T-cell (primary cell): ENCODE measurements around the gene KSR2. TPM values are rescaled to one million over a fixed set of nuclear protein-coding genes. Genes with fewer than 3 reads are reported as not detected.

Experiments
- ATAC-seq, 4 experiments: fragments of 200-7000 bp in 3 of 4; fragments of 150-1000 bp in 1 of 4; cut with Tn5 transposase; replicated peaks in 1 of 4; 1 replicate in 3 of 4; 2 replicates in 1 of 4; pipeline ENCODE4 v1.10.0; 2021; ENCODE audit warnings: moderate library complexity in 3 of 4, mild to moderate bottlenecking in 2 of 4, moderate number of reproducible peaks in 1 of 4
- CTCF ChIA-PET, 2 donors: fragments of 300-600 bp; sonication (Branson Sonifier 250); formaldehyde crosslinking; loops; one replicate each; lab custom pipeline; 2022; ENCODE audit warnings: antibody characterized with exemption in 2 of 2; lab: Charles Lee
- POLR2A ChIA-PET, 2 donors: fragments of 300-600 bp; sonication (Branson Sonifier 250); formaldehyde crosslinking; loops; one replicate each; lab custom pipeline; 2022; ENCODE audit warnings: antibody characterized with exemption in 2 of 2; lab: Charles Lee
- DNase-seq, 35 experiments: peaks; one replicate each; pipeline versions ENCODE4 v3.0.0 to v3.0.0-alpha.2; 2013 to 2023
- H3K27ac ChIP-seq: one replicate; pipeline ENCODE4 v1.5.1; 2013; ENCODE audit warnings: low read length
- H3K27me3 ChIP-seq, 2 experiments: replicated peaks in 1 of 2; 1 replicate in 1 of 2; 2 replicates in 1 of 2; pipeline versions ENCODE4 v1.6.1 to v1.7.0; 2013; ENCODE audit warnings: low read length in 1 of 2, mixed read lengths in 1 of 2; ENCODE audit not compliant: control insufficient read depth in 2 of 2, insufficient read depth in 2 of 2; ENCODE audit errors: extremely low read depth in 1 of 2
- H3K36me3 ChIP-seq, 2 donors: 1 replicate in 1 of 2; 2 replicates in 1 of 2; pipeline versions ENCODE4 v1.6.1 to v1.7.0; 2013; ENCODE audit warnings: low read length in 1 of 2; ENCODE audit not compliant: control insufficient read depth in 2 of 2, insufficient read depth in 1 of 2; ENCODE audit errors: extremely low read depth in 1 of 2
- H3K4me1 ChIP-seq, 2 experiments: 1 replicate in 1 of 2; 2 replicates in 1 of 2; pipeline versions ENCODE4 v1.6.1 to v1.7.0; 2013; ENCODE audit warnings: low read length in 2 of 2, mixed read lengths in 1 of 2; ENCODE audit not compliant: insufficient read depth in 2 of 2, control insufficient read depth in 1 of 2; ENCODE audit errors: extremely low read depth in 1 of 2
- H3K4me3 ChIP-seq, 2 donors: 1 replicate in 1 of 2; 2 replicates in 1 of 2; pipeline versions ENCODE4 v1.5.1 to v1.7.0; 2013; ENCODE audit warnings: mild to moderate bottlenecking in 2 of 2, low read length in 1 of 2, moderate library complexity in 1 of 2; ENCODE audit not compliant: control insufficient read depth in 1 of 2; ENCODE audit errors: extremely low read depth in 1 of 2
- H3K9me3 ChIP-seq: 2 replicates; pipeline ENCODE4 v1.7.0; 2013
- H3K27ac Mint-ChIP-seq, 2 donors: one replicate each; pipeline ENCODE4 v1.8.0; 2020 to 2021; ENCODE audit warnings: mild to moderate bottlenecking in 2 of 2, mixed read lengths in 2 of 2
- H3K27me3 Mint-ChIP-seq, 2 donors: one replicate each; pipeline ENCODE4 v1.8.0; 2021 to 2022; ENCODE audit warnings: mixed read lengths in 2 of 2
- H3K36me3 Mint-ChIP-seq: one replicate; pipeline ENCODE4 v1.8.0; 2021; ENCODE audit warnings: mixed read lengths
- H3K4me1 Mint-ChIP-seq, 3 donors: one replicate each; pipeline ENCODE4 v1.8.0; 2020 to 2022; ENCODE audit warnings: mixed read lengths in 3 of 3, mild to moderate bottlenecking in 1 of 3
- H3K4me3 Mint-ChIP-seq, 3 donors: one replicate each; pipeline ENCODE4 v1.8.0; 2020 to 2022; ENCODE audit warnings: mild to moderate bottlenecking in 3 of 3, mixed read lengths in 3 of 3, moderate library complexity in 3 of 3
- H3K9me3 Mint-ChIP-seq, 3 donors: one replicate each; pipeline ENCODE4 v1.8.0; 2020 to 2022; ENCODE audit warnings: mixed read lengths in 3 of 3
- WGBS: methylation state at CpG from one replicate; pipeline ENCODE4 v1.1.5; 2013; ENCODE audit warnings: missing lambda C conversion rate; ENCODE audit not compliant: insufficient coverage; 5-methylcytosine and 5-hydroxymethylcytosine counted together
- total RNA-seq, 35 experiments: library from RNA in 6 of 35; stranded (reverse) in 6 of 35; fragments of 120-200 nt in 1 of 35; gene quantifications; one replicate each; pipeline versions ENCODE4 v1.2.1 to v1.2.4 and lab custom pipeline; 2013 to 2026

KSR2 gene
- total RNA-seq, 5 donors from 2014 or later (not counting 1 experiment from before 2014, with no cell fraction given), result 0.03 to 0.10 (median 0.06) TPM

DNA sequence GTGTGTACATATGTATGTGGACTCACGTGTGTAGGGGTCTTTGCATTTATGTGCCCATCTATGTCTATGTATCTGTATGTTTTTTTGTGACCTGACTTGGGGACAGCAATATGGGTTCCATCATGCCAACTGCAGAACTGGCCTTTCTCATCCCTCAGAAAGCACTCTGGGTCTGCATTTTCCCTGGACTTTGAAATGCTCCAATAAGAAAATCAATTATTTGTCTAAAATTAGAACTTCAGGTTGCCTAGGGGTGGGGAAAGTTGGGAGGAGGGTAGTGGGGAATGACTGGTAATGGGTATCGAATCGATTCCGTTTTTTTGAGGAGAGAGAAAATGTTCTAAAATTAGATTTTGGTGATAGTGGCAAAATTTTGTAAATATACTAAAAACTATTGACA is 466.6 kb downstream of the KSR2 start:
- Histone ChIP-seq H3K27me3 (peaks cover 0 to 5% of the 10 kb centered on the region in 2 experiments), H3K9me3 (no peaks in the 10 kb centered on the region), H3K4me3 (no peak overlapping the region), H3K27ac (no peak overlapping the region), H3K36me3 (no peaks in the 10 kb centered on the region), H3K4me1 (no peaks in the 10 kb centered on the region)
- H3K27me3 Mint-ChIP-seq, result peaks cover 0 to 3% of the 10 kb centered on the region in 2 donors
- H3K36me3 Mint-ChIP-seq, result no peaks in the 10 kb centered on the region
- DNase-seq (no peak), ATAC-seq (no peak)
- no peak overlapping the region for H3K4me3 Mint-ChIP-seq
- peaks cover 0 to 5% (median 0%) of the 10 kb centered on the region in 3 donors for H3K9me3 Mint-ChIP-seq
- POLR2A ChIA-PET, result no interaction called here
- no CpG with 5 or more reads among the region's 4 CpGs for WGBS
- H3K27ac Mint-ChIP-seq, result no peak overlapping the region
- no peaks in the 10 kb centered on the region for H3K4me1 Mint-ChIP-seq
- CTCF ChIA-PET, result no interaction called here

DNA sequence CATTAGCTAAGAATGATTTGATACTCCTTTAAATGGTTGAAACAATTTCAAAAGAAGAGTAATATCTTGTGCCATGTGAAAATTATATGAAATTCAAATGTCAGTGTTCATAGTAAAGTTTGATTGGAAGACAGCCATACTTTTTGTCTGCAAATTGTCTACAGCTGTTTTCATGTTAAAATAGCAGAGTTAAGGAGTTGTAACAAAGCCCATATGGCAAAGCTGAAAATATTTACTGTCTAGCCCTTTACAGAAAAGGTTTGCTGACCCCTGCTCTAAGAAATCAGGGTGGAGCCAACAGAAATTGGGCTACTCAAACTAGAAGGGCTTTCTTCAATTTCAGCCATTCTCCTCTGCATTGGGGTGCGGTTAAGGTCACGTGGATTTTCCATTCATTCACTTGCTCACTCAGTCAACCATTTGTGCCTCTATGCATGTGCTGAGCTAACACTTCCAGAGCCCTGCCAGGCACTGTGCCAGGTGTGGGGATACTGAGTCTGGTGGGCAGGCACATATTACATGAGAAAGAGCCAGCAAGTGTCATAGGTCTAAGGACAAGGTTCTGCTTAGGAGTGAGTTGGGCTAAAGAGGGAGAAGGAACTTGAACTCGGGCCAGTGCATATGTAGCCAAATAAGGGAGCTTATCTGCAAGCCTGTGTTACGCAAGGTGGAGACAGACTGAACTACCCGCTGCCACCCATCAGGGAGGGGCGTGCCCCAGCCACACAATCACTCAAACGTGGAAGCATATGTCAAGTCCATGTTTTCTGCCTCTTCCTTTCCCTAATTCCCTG is 467.5 kb downstream of the KSR2 start:
- 56% methylated on average over 4 of the region's 7 CpGs for WGBS

DNA sequence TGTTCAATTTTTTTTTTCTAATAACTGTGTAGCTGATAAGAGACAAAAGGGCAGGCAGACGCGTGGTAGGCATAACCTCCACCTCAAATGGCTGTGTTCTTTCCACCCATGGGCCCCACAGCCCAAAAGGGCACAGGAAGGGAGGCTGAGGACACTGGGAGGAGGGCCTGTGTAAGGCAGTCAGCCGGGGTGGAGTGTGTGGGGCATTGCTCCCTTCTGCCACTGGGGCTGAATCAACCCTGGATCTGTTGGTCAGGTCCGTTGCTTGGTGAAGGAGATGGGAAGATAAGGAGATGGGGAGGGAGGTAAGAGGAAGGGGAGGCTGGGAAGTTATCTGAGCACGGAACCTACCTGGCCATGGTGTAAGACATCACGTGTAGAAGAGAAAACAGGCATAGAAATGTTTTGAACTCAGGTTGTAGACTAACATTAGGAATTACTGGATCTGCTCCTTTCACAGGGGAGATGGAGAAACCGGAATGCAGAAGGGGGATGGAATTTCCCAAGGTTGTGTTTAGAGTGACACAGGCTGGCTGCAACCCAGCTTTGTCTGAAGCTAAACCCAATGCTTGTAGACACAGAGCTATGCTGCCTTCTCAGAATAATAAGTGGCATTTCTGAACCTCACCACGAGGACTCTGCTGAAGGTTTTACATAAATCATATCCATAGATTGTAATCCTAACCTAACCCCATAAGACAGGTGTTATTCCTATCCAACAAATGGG is 468.9 kb downstream of the KSR2 start:
- Histone ChIP-seq H3K27ac (no peak overlapping the region), H3K9me3 (no peaks in the 10 kb centered on the region), H3K4me3 (no peak overlapping the region), H3K27me3 (peaks cover 0 to 5% of the 10 kb centered on the region in 2 experiments), H3K4me1 (no peaks in the 10 kb centered on the region), H3K36me3 (no peaks in the 10 kb centered on the region)
- 57% methylated on average over 5 of the region's 8 CpGs for WGBS
- peaks cover 0 to 3% of the 10 kb centered on the region in 2 donors for H3K27me3 Mint-ChIP-seq
- no peak overlapping the region for H3K4me3 Mint-ChIP-seq
- ATAC-seq (no peak), DNase-seq (no peak)
- no peak overlapping the region for H3K27ac Mint-ChIP-seq
- no peaks in the 10 kb centered on the region for H3K9me3 Mint-ChIP-seq
- H3K4me1 Mint-ChIP-seq, result no peaks in the 10 kb centered on the region
- POLR2A ChIA-PET, result no interaction called here
- CTCF ChIA-PET, result no interaction called here
- H3K36me3 Mint-ChIP-seq, result no peaks in the 10 kb centered on the region

More for the DNA sequence above, 467.5 kb downstream of the KSR2 start:
- ChIA-PET CTCF (no interaction called here), POLR2A (no interaction called here)
- DNase-seq, result no peak
- Mint-ChIP-seq H3K27me3 (peaks cover 0 to 3% of the 10 kb centered on the region in 2 donors), H3K9me3 (peaks cover 0 to 5% (median 0%) of the 10 kb centered on the region in 3 donors), H3K4me3 (no peak overlapping the region), H3K27ac (no peak overlapping the region), H3K36me3 (no peaks in the 10 kb centered on the region), H3K4me1 (no peaks in the 10 kb centered on the region)
- Histone ChIP-seq H3K27ac (no peak overlapping the region), H3K9me3 (no peaks in the 10 kb centered on the region), H3K4me3 (no peak overlapping the region), H3K27me3 (peaks cover 0 to 5% of the 10 kb centered on the region in 2 experiments), H3K36me3 (no peaks in the 10 kb centered on the region), H3K4me1 (no peaks in the 10 kb centered on the region)
- no peak for ATAC-seq

DNA sequence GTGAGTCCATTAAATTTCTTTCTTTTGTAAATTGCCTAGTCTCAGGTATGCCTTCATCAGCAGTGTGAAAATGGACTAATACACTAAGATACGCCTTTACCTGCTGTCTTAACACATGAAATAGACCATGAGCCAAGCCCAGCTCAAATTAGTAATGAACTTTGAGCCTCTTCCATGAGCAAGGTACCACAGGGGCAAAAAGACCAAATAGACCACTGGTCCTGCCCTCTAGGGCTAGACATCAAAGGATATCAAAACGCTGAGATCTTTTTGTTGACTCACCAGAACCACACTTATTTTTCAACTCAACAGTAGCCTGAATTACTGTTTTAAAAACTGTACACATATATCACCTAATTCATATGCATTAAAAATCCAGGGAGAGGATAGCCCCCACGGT is 469.9 kb downstream of the KSR2 start:
- 50% methylated on average over 2 of the region's 3 CpGs for WGBS
- Mint-ChIP-seq H3K4me3 (no peak overlapping the region), H3K4me1 (no peaks in the 10 kb centered on the region), H3K36me3 (no peaks in the 10 kb centered on the region), H3K9me3 (no peaks in the 10 kb centered on the region), H3K27me3 (peaks cover 0 to 3% of the 10 kb centered on the region in 2 donors), H3K27ac (no peak overlapping the region)
- no peak overlapping the region for H3K27ac ChIP-seq
- H3K4me3 ChIP-seq, result no peak overlapping the region
- ATAC-seq (no peak), DNase-seq (no peak)
- H3K4me1 ChIP-seq, result no peaks in the 10 kb centered on the region
- ChIA-PET CTCF (no interaction called here), POLR2A (no interaction called here)
- H3K9me3 ChIP-seq, result no peaks in the 10 kb centered on the region
- no peaks in the 10 kb centered on the region for H3K36me3 ChIP-seq
- peaks cover 0 to 5% of the 10 kb centered on the region in 2 experiments for H3K27me3 ChIP-seq

GRCh38 chr12:117498256-117498655 is 470.5 kb downstream of the KSR2 start:
- no peaks in the 10 kb centered on the region for H3K27me3 Mint-ChIP-seq
- H3K27ac Mint-ChIP-seq, result no peak overlapping the region
- no peak for ATAC-seq
- no CpG with 5 or more reads among the region's 2 CpGs for WGBS
- no peak overlapping the region for H3K4me3 Mint-ChIP-seq
- no peaks in the 10 kb centered on the region for H3K4me1 ChIP-seq
- H3K4me1 Mint-ChIP-seq, result no peaks in the 10 kb centered on the region
- H3K4me3 ChIP-seq, result no peak overlapping the region
- ChIA-PET POLR2A (no interaction called here), CTCF (no interaction called here)
- no peaks in the 10 kb centered on the region for H3K9me3 ChIP-seq
- DNase-seq, result no peak
- H3K9me3 Mint-ChIP-seq, result no peaks in the 10 kb centered on the region
- H3K36me3 ChIP-seq, result no peaks in the 10 kb centered on the region
- peaks cover 0 to 5% of the 10 kb centered on the region in 2 experiments for H3K27me3 ChIP-seq
- no peaks in the 10 kb centered on the region for H3K36me3 Mint-ChIP-seq
- no peak overlapping the region for H3K27ac ChIP-seq

- no peaks in the 10 kb centered on the region for H3K27me3 Mint-ChIP-seq
- CTCF ChIA-PET, result no interaction called here
- H3K27ac Mint-ChIP-seq, result no peak overlapping the region
- Histone ChIP-seq H3K36me3 (no peaks in the 10 kb centered on the region), H3K27me3 (peaks cover 0 to 6% of the 10 kb centered on the region in 2 experiments), H3K9me3 (no peaks in the 10 kb centered on the region), H3K4me1 (no peaks in the 10 kb centered on the region), H3K4me3 (no peak overlapping the region), H3K27ac (no peak overlapping the region)
- H3K9me3 Mint-ChIP-seq, result peaks cover 0 to 3% (median 0%) of the 10 kb centered on the region in 3 donors
- POLR2A ChIA-PET, result no interaction called here
- H3K4me1 Mint-ChIP-seq, result no peaks in the 10 kb centered on the region
- ATAC-seq, result no peak
- no peak for DNase-seq
- H3K4me3 Mint-ChIP-seq, result no peak overlapping the region
- no peaks in the 10 kb centered on the region for H3K36me3 Mint-ChIP-seq
- 81% methylated on average over 7 of the region's 7 CpGs for WGBS
Measured at GRCh38 chr12:117497407-117497806, 471.4 kb downstream of the KSR2 start.
